ENCODE measurements around the gene ANKRD35. TPM values are rescaled to one million over a fixed set of nuclear protein-coding genes. Genes with fewer than 3 reads are reported as not detected.

The ANKRD35 gene
- total RNA-seq, 1 experiment from 2014 or later, result 0.34 TPM

- POLR2A ChIA-PET, result no interaction called here
- no peaks in the 10 kb centered on the region for H3K4me1 ChIP-seq
- H3K9me3 ChIP-seq, result no peaks in the 10 kb centered on the region
- H3K27me3 Mint-ChIP-seq (ENCODE audit: insufficient read depth, unreplicated experiment), result no peaks in the 10 kb centered on the region
- H3K4me1 Mint-ChIP-seq (ENCODE audit: low read depth, unreplicated experiment), result no peaks in the 10 kb centered on the region
- H3K27me3 ChIP-seq (replicated peaks; ENCODE audit: control insufficient read depth, insufficient read depth, low read length), result no peaks in the 10 kb centered on the region
- no peaks in the 10 kb centered on the region for H3K9me3 Mint-ChIP-seq (ENCODE audit: unreplicated experiment)
- BruUV-seq (replicated peaks), result no TSS peak
- no peaks in the 10 kb centered on the region for H3K36me3 Mint-ChIP-seq (ENCODE audit: insufficient read depth, unreplicated experiment)
- H3K4me3 Mint-ChIP-seq (ENCODE audit: unreplicated experiment), result no peak overlapping the region
- CTCF ChIA-PET, result interaction anchor here (1.3 kb wide), 1 partner anchor 54 kb away, joined by 3 read pairs; the partner anchor contains the start of gene NUDT17
- TF ChIP-seq, protein P1, sequence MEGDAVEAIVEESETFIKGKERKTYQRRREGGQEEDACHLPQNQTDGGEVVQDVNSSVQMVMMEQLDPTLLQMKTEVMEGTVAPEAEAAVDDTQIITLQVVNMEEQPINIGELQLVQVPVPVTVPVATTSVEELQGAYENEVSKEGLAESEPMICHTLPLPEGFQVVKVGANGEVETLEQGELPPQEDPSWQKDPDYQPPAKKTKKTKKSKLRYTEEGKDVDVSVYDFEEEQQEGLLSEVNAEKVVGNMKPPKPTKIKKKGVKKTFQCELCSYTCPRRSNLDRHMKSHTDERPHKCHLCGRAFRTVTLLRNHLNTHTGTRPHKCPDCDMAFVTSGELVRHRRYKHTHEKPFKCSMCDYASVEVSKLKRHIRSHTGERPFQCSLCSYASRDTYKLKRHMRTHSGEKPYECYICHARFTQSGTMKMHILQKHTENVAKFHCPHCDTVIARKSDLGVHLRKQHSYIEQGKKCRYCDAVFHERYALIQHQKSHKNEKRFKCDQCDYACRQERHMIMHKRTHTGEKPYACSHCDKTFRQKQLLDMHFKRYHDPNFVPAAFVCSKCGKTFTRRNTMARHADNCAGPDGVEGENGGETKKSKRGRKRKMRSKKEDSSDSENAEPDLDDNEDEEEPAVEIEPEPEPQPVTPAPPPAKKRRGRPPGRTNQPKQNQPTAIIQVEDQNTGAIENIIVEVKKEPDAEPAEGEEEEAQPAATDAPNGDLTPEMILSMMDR (IDR thresholded peaks at IDR 0.05; ENCODE audit: insufficient read depth in 1 of 2, low read depth in 1 of 2, low read length in 1 of 2, severe bottlenecking in 1 of 2, unreplicated experiment in 1 of 2), result no peak
- no peak for DNase-seq
- no peak overlapping the region for H3K27ac Mint-ChIP-seq (ENCODE audit: unreplicated experiment)
- no peaks in the 10 kb centered on the region for H3K36me3 ChIP-seq (ENCODE audit: control insufficient read depth, insufficient read depth, low read length)
- no peak overlapping the region for H3K4me3 ChIP-seq (ENCODE audit: low read depth, low read length)
- intact Hi-C loops (cut with micrococcal nuclease; ENCODE audit: unreplicated experiment), result no loop called here
These were observed 13.1 kb upstream of the ANKRD35 start for GRCh38 chr1:145898756-145899155.

DNA sequence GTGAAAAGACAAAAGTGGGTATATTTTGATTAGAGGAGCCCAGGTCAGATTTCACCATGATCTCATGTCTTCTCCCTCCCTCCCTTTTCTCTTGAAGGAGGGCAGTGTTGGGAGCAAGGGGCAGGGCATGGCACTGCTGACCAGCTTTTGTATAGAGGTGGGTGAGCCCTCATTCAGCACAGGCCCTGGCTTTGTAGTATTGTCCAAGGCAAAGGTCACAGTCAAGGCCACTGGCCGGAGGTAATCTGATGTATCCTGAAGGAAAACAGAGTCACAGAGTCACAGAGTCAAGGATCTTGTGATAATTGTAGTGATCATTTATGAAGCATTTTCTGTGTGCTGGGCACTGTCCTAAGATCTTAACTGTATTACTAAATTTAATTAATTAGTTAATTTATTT is 12.3 kb upstream of the ANKRD35 start:
- CTCF ChIA-PET, result no interaction called here
- no TSS peak for BruUV-seq (replicated peaks)

DNA sequence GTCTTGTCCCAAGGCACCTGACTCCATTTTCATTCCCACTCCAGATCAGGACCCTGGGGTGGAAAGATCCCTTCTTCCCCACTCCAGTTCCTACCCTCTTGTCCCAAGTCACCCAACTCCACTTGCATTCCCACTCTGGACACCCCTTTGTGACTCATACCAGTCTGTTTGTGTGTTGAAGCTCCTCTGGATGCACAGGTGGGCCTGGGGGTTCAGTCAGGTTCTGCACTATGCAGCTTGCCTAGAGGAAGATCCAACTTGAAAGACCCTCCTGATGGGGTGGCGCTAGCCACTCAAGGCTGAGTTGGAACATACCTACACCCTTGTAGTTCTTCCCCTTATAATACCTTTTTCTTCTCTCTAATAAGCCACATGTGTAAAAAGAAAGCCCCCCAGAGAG is 9.8 kb upstream of the ANKRD35 start:
- no peaks in the 10 kb centered on the region for H3K9me3 ChIP-seq
- Mint-ChIP-seq H3K27me3 (ENCODE audit: insufficient read depth, unreplicated experiment) (no peaks in the 10 kb centered on the region), H3K4me3 (ENCODE audit: unreplicated experiment) (no peak overlapping the region), H3K27ac (ENCODE audit: unreplicated experiment) (no peak overlapping the region), H3K9me3 (ENCODE audit: unreplicated experiment) (no peaks in the 10 kb centered on the region), H3K4me1 (ENCODE audit: low read depth, unreplicated experiment) (peaks cover 7% of the 10 kb centered on the region), H3K36me3 (ENCODE audit: insufficient read depth, unreplicated experiment) (no peaks in the 10 kb centered on the region)
- intact Hi-C loops (cut with micrococcal nuclease; ENCODE audit: unreplicated experiment), result no loop called here
- TF ChIP-seq, protein P1 (IDR thresholded peaks at IDR 0.05; ENCODE audit: insufficient read depth in 1 of 2, low read depth in 1 of 2, low read length in 1 of 2, severe bottlenecking in 1 of 2, unreplicated experiment in 1 of 2), result no peak
- no TSS peak for BruUV-seq (replicated peaks)
- H3K27me3 ChIP-seq (replicated peaks; ENCODE audit: control insufficient read depth, insufficient read depth, low read length), result no peaks in the 10 kb centered on the region
- ChIA-PET CTCF (interaction anchor here (0.6 kb wide), 1 partner anchor 9 kb away, joined by 3 read pairs; no protein-coding TSS in a partner anchor), POLR2A (no interaction called here)
- no peak for DNase-seq
- H3K4me3 ChIP-seq (ENCODE audit: low read depth, low read length), result no peak overlapping the region
- no peaks in the 10 kb centered on the region for H3K4me1 ChIP-seq
- no peaks in the 10 kb centered on the region for H3K36me3 ChIP-seq (ENCODE audit: control insufficient read depth, insufficient read depth, low read length)

More for the DNA sequence above, 12.3 kb upstream of the ANKRD35 start:
- intact Hi-C loops (cut with micrococcal nuclease; ENCODE audit: unreplicated experiment), result no loop called here
- H3K4me3 Mint-ChIP-seq (ENCODE audit: unreplicated experiment), result no peak overlapping the region
- DNase-seq, result no peak
- no peaks in the 10 kb centered on the region for H3K9me3 Mint-ChIP-seq (ENCODE audit: unreplicated experiment)
- Histone ChIP-seq H3K4me1 (no peaks in the 10 kb centered on the region), H3K4me3 (ENCODE audit: low read depth, low read length) (no peak overlapping the region), H3K36me3 (ENCODE audit: control insufficient read depth, insufficient read depth, low read length) (no peaks in the 10 kb centered on the region), H3K9me3 (no peaks in the 10 kb centered on the region), H3K27me3 (replicated peaks; ENCODE audit: control insufficient read depth, insufficient read depth, low read length) (no peaks in the 10 kb centered on the region)
- TF ChIP-seq, protein P1 (IDR thresholded peaks at IDR 0.05; ENCODE audit: insufficient read depth in 1 of 2, low read depth in 1 of 2, low read length in 1 of 2, severe bottlenecking in 1 of 2, unreplicated experiment in 1 of 2), result no peak
- POLR2A ChIA-PET, result no interaction called here
- no peaks in the 10 kb centered on the region for H3K4me1 Mint-ChIP-seq (ENCODE audit: low read depth, unreplicated experiment)
- H3K27me3 Mint-ChIP-seq (ENCODE audit: insufficient read depth, unreplicated experiment), result no peaks in the 10 kb centered on the region
- H3K36me3 Mint-ChIP-seq (ENCODE audit: insufficient read depth, unreplicated experiment), result no peaks in the 10 kb centered on the region
- H3K27ac Mint-ChIP-seq (ENCODE audit: unreplicated experiment), result no peak overlapping the region

Data from Caco-2 (cell line).